Prostate gland (tissue), 2 donors: ENCODE data around the gene PRRT4. TPM values are rescaled to one million over a fixed set of nuclear protein-coding genes. Genes with fewer than 3 reads are reported as not detected.

Source experiments
- DNase-seq: peaks from one replicate; pipeline ENCODE4 v3.0.0-alpha.2; 2019; ENCODE audit warnings: low spot score
- H3K27ac ChIP-seq, 2 donors: fragments of 200-600 bp; sonication (generic); 2 replicates each; pipeline ENCODE4 v1.5.1; 2017 to 2019
- H3K27me3 ChIP-seq: fragments of 200-600 bp; sonication (generic); replicated peaks from 2 replicates; pipeline ENCODE4 v1.5.1; 2019; ENCODE audit not compliant: insufficient read depth
- H3K36me3 ChIP-seq, 2 donors: fragments of 200-600 bp; sonication (generic); 1 replicate in 1 of 2; 2 replicates in 1 of 2; pipeline versions ENCODE4 v1.5.1 to v1.8.1; 2017 to 2019
- H3K4me1 ChIP-seq: fragments of 200-600 bp; sonication (generic); replicated peaks from 2 replicates; pipeline ENCODE4 v1.5.1; 2019
- H3K4me3 ChIP-seq, 2 donors: fragments of 200-600 bp; sonication (generic); 2 replicates each; pipeline ENCODE4 v1.5.1; 2017 to 2019
- H3K9me3 ChIP-seq: fragments of 200-600 bp; sonication (generic); 2 replicates; pipeline ENCODE4 v1.5.1; 2017
- POLR2A ChIP-seq: fragments of 450-650 bp; IDR thresholded peaks from one replicate; pipeline ENCODE4 v1.6.1; 2016; ENCODE audit warnings: antibody characterized with exemption, mild to moderate bottlenecking
- POLR2AphosphoS5 ChIP-seq: sonication (generic); formaldehyde crosslinking; IDR thresholded peaks from one replicate; pipeline ENCODE4 v1.6.1; 2017; ENCODE audit warnings: antibody characterized with exemption
- WGBS: methylation state at CpG from one replicate; pipeline ENCODE4 v1.1.5; 2018; 5-methylcytosine and 5-hydroxymethylcytosine counted together
- intact Hi-C: fragments of 100-400 bp; cut with DNase I; formaldehyde crosslinking; loops from one replicate; pipeline ENCODE4 v1.14.2; 2022
- total RNA-seq, 2 donors: library from RNA; depleted of rRNA; stranded (reverse); fragments of >200 nt; gene quantifications; one replicate each; pipeline ENCODE4 v1.1.0, GENCODE V29; 2016
- TF ChIP-seq, protein P1 (sequence below), 4 experiments: fragments of 200-600 bp in 2 of 4; fragments of 450-650 bp in 2 of 4; sonication (generic) in 2 of 4; IDR thresholded peaks; 1 replicate in 3 of 4; 2 replicates in 1 of 4; pipeline ENCODE4 v1.5.1; 2016 to 2019; ENCODE audit warnings: antibody characterized with exemption in 4 of 4, mild to moderate bottlenecking in 2 of 4, moderate library complexity in 2 of 4

Gene PRRT4
- total RNA-seq, 2 donors from 2014 or later = 0.05 to 1.2 TPM

DNA sequence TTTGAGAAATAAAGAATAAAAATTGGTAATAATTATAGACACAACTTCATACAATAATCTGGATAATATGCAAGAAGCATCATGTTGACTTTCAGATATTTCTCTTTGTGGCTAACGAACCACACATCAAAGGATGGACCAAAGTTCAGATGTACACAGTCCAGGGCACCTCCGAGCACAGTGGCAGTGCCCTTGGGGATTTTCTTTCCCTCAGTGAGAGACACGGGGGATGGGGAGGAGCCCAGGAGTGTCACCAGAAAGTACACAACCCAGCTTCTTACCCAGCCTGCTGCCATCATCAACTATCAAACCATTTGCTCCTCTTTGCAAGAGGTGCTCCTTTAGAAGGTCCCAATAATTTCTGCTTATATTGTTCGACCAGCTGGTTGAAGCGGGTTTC is 51.0 kb downstream of the PRRT4 start:
- DNase-seq = no peak
- Histone ChIP-seq H3K27me3 (no peaks in the 10 kb centered on the region), H3K4me3 (no peak overlapping the region), H3K9me3 (no peaks in the 10 kb centered on the region), H3K27ac (no peak overlapping the region), H3K4me1 (no peaks in the 10 kb centered on the region), H3K36me3 (peaks cover 15 to 16% of the 10 kb centered on the region in 2 donors)
- 90% methylated on average over 5 of the region's 5 CpGs for WGBS
- intact Hi-C loops = no loop called here
- TF ChIP-seq POLR2A (no peak), POLR2AphosphoS5 (no peak)
- TF ChIP-seq, protein P1, sequence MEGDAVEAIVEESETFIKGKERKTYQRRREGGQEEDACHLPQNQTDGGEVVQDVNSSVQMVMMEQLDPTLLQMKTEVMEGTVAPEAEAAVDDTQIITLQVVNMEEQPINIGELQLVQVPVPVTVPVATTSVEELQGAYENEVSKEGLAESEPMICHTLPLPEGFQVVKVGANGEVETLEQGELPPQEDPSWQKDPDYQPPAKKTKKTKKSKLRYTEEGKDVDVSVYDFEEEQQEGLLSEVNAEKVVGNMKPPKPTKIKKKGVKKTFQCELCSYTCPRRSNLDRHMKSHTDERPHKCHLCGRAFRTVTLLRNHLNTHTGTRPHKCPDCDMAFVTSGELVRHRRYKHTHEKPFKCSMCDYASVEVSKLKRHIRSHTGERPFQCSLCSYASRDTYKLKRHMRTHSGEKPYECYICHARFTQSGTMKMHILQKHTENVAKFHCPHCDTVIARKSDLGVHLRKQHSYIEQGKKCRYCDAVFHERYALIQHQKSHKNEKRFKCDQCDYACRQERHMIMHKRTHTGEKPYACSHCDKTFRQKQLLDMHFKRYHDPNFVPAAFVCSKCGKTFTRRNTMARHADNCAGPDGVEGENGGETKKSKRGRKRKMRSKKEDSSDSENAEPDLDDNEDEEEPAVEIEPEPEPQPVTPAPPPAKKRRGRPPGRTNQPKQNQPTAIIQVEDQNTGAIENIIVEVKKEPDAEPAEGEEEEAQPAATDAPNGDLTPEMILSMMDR (IDR thresholded peaks at IDR 0.05) = no peak

- no peak overlapping the region for H3K4me3 ChIP-seq
- DNase-seq = no peak
- H3K9me3 ChIP-seq = no peaks in the 10 kb centered on the region
- intact Hi-C loops = no loop called here
- no peak for TF ChIP-seq POLR2A
- TF ChIP-seq POLR2AphosphoS5 = no peak
- TF ChIP-seq, protein P1 (IDR thresholded peaks at IDR 0.05) = no peak
- peaks cover 12 to 15% of the 10 kb centered on the region in 2 donors for H3K36me3 ChIP-seq
- WGBS = 95% methylated on average over 5 of the region's 5 CpGs
- H3K4me1 ChIP-seq = no peaks in the 10 kb centered on the region
- no peaks in the 10 kb centered on the region for H3K27me3 ChIP-seq
- H3K27ac ChIP-seq = no peak overlapping the region
Observed at GRCh38 chr7:128309976-128310375, 51.5 kb downstream of the PRRT4 start.

- H3K36me3 ChIP-seq = peaks cover 4 to 15% of the 10 kb centered on the region in 2 donors
- H3K4me1 ChIP-seq = no peaks in the 10 kb centered on the region
- no peaks in the 10 kb centered on the region for H3K27me3 ChIP-seq
- WGBS = 91% methylated on average over 6 of the region's 6 CpGs
- no peak for DNase-seq
- intact Hi-C loops = no loop called here
- no peak for TF ChIP-seq POLR2A
- TF ChIP-seq POLR2AphosphoS5 = no peak
- TF ChIP-seq, protein P1 (IDR thresholded peaks at IDR 0.05) = no peak
- H3K27ac ChIP-seq = no peak overlapping the region
- no peak overlapping the region for H3K4me3 ChIP-seq
- H3K9me3 ChIP-seq = no peaks in the 10 kb centered on the region
Observed at GRCh38 chr7:128309124-128309523, 52.4 kb downstream of the PRRT4 start.

GRCh38 chr7:128307061-128307460 is 54.4 kb downstream of the PRRT4 start:
- H3K27ac ChIP-seq = no peak overlapping the region
- 90% methylated on average over 2 of the region's 2 CpGs for WGBS
- H3K9me3 ChIP-seq = no peaks in the 10 kb centered on the region
- TF ChIP-seq POLR2AphosphoS5 = no peak
- DNase-seq = no peak
- intact Hi-C loops = no loop called here
- no peaks in the 10 kb centered on the region for H3K4me1 ChIP-seq
- H3K36me3 ChIP-seq = peaks cover 4 to 9% of the 10 kb centered on the region in 2 donors
- no peaks in the 10 kb centered on the region for H3K27me3 ChIP-seq
- no peak overlapping the region for H3K4me3 ChIP-seq

DNA sequence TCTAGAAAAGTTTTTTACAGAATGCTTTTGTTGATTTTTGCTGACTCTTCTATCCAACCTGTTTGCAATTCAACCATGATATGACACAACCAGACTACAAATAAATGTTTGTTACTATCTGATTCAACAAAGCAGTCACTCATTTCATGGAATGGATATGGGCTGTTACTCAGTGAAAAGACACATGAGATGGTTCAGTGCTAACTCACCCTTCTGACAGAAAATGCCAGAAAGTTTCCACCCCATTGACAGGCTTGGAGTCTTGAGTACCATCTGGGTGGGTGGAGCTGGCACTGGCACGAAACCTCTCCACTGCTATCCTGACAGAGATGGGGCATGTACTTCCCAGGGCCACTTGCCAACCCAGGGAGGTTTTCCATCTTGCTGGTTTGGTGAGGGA is 57.3 kb downstream of the PRRT4 start:
- intact Hi-C loops = no loop called here
- no peaks in the 10 kb centered on the region for H3K9me3 ChIP-seq
- no peaks in the 10 kb centered on the region for H3K4me1 ChIP-seq
- DNase-seq = no peak
- no peak overlapping the region for H3K4me3 ChIP-seq
- H3K27ac ChIP-seq = no peak overlapping the region
- 67% methylated on average over 1 of the region's 1 CpG for WGBS
- TF ChIP-seq, protein P1 (IDR thresholded peaks at IDR 0.05) = no peak
- TF ChIP-seq POLR2A (no peak), POLR2AphosphoS5 (no peak)
- H3K27me3 ChIP-seq = no peaks in the 10 kb centered on the region
- peaks cover 4 to 9% of the 10 kb centered on the region in 2 donors for H3K36me3 ChIP-seq
